Sigmoid colon (tissue), 7 donors: ENCODE measurements around the gene AEN. TPM values are rescaled to one million over a fixed set of nuclear protein-coding genes. Genes with fewer than 3 reads are reported as not detected.
A peak's percentile ranks its signal among the peaks of the same experiment; 100 is the strongest.

Source experiments
- DNase-seq: peaks from one replicate; pipeline ENCODE4 v3.0.0-alpha.2; 2019
- H3K27ac ChIP-seq, 4 donors: fragments of 200-600 bp; sonication (generic); one replicate each; pipeline ENCODE4 v1.5.1; 2016 to 2019; ENCODE audit warnings: mild to moderate bottlenecking in 1 of 4
- H3K27me3 ChIP-seq, 3 donors: fragments of 200-600 bp; sonication (generic); one replicate each; pipeline ENCODE4 v1.5.1; 2019; ENCODE audit warnings: mild to moderate bottlenecking in 1 of 3
- H3K36me3 ChIP-seq, 4 donors: fragments of 200-600 bp; sonication (generic); one replicate each; pipeline ENCODE4 v1.5.1; 2016 to 2019
- H3K4me1 ChIP-seq, 4 donors: fragments of 200-600 bp; sonication (generic); one replicate each; pipeline ENCODE4 v1.5.1; 2017 to 2019
- H3K4me3 ChIP-seq, 4 donors: fragments of 200-600 bp; sonication (generic); one replicate each; pipeline ENCODE4 v1.5.1; 2017 to 2019; ENCODE audit warnings: mild to moderate bottlenecking in 2 of 4, moderate library complexity in 1 of 4
- H3K9me3 ChIP-seq, 4 donors: fragments of 200-600 bp in 3 of 4; sonication (generic) in 3 of 4; one replicate each; pipeline versions ENCODE4 v1.5.1 to v1.6.1; 2013 to 2019
- CTCF ChIP-seq, 4 experiments: fragments of 450-650 bp in 3 of 4; fragments of 200-600 bp in 1 of 4; IDR thresholded peaks; one replicate each; pipeline ENCODE4 v1.5.1; 2016 to 2019; ENCODE audit warnings: antibody characterized with exemption in 4 of 4, mild to moderate bottlenecking in 3 of 4, moderate library complexity in 2 of 4
- EP300 ChIP-seq, 4 donors: sonication (generic); formaldehyde crosslinking; IDR thresholded peaks; one replicate each; pipeline ENCODE4 v1.6.1; 2017; ENCODE audit warnings: antibody characterized with exemption in 4 of 4
- POLR2A ChIP-seq, 2 donors: fragments of 450-650 bp; IDR thresholded peaks; one replicate each; pipeline ENCODE4 v1.6.1; 2016; ENCODE audit warnings: antibody characterized with exemption in 2 of 2, mild to moderate bottlenecking in 2 of 2, moderate library complexity in 2 of 2
- POLR2AphosphoS5 ChIP-seq, 4 donors: sonication (generic); formaldehyde crosslinking; IDR thresholded peaks; one replicate each; pipeline ENCODE4 v1.6.1; 2017; ENCODE audit warnings: antibody characterized with exemption in 4 of 4
- WGBS, 2 donors: extraction: QIAGEN DNeasy Blood & Tissue Kit; methylation state at CpG; one replicate each; pipeline ENCODE4 v1.1.7; 2013; 5-methylcytosine and 5-hydroxymethylcytosine counted together
- intact Hi-C: fragments of 100-400 bp; cut with DNase I; formaldehyde crosslinking; loops from one replicate; pipeline ENCODE4 v1.15.1; 2023
- polyA plus RNA-seq, 3 donors: library from polyadenylated mRNA; stranded (reverse); fragments of 200-250 nt; gene quantifications; one replicate each; pipeline ENCODE4 v1.2.3, GENCODE V29; 2013
- total RNA-seq, 4 donors: library from RNA; depleted of rRNA; stranded (reverse); fragments of >200 nt; gene quantifications; one replicate each; pipeline ENCODE4 v1.1.0, GENCODE V29; 2016
- donor health status: healthy with polysubstance abuse.
- donor health status: Bipolar disorder and iron deficiency.
- donor health status: healthy.

Gene AEN
- total and polyA plus RNA-seq, 7 donors: 4.2 to 19.7 (median 8.8) TPM

DNA sequence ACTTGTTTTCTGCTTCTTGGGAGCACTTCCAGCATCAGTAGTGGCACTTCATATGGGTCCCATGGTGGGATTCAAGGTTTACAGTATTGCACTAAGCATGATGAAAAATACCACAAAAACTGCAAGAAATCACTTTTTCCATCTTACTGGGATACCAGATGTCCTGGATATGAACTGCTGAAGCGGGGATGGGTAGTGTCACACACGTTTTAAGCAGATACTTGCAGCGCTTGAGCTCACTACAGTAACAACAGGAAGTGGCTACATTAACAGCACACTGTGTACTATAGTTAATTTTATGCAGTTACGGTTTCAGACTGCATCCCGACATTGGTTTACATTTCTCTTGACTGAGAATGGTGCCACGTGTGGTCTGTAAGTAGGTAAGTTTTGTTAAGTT lies 14.2 kb downstream of the AEN start:
- no peaks in the 10 kb centered on the region for H3K9me3 ChIP-seq
- DNase-seq: no peak
- H3K4me3 ChIP-seq: no peak overlapping the region
- TF ChIP-seq CTCF (IDR thresholded peaks at IDR 0.05) (no peak), POLR2AphosphoS5 (IDR thresholded peaks at IDR 0.05) (peak in 1 of 4 donors; percentile 38), EP300 (IDR thresholded peaks at IDR 0.05) (peak in 1 of 4 donors; percentile 21), POLR2A (IDR thresholded peaks at IDR 0.05) (no peak)
- H3K27ac ChIP-seq: no peak overlapping the region
- H3K4me1 ChIP-seq: peaks cover 0 to 20% (median 15%) of the 10 kb centered on the region in 4 donors
- peaks cover 0 to 14% (median 3%) of the 10 kb centered on the region in 4 donors for H3K36me3 ChIP-seq
- H3K27me3 ChIP-seq: no peaks in the 10 kb centered on the region
- 40 to 73% methylated on average over 6 of the region's 6 CpGs for WGBS, 2 donors
- intact Hi-C loops: no loop called here

DNA sequence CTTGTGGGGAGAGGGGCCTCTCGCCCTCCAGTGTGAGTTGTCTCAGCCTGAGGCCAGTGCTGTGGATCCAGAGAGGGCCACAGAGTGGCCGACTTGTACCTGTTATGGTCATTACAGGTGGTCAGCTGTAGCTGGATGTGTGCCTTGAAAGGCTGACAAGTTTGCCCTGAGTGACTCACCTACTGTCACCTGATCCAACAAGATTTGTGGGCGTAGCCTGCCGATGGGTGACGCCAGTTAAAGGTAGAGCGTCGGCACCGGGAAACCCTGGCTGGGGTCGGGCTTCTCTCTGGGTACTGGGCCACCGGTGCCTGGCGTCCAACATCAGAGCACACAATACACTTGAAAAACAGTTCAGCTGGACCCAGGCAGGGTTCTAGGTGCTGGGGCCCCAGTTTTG lies 14.9 kb downstream of the AEN start:
- peak overlapping the region in 3 of 4 donors; percentile 6 to 30 (median 8) for H3K27ac ChIP-seq
- no peak for DNase-seq
- intact Hi-C loops: no loop called here
- H3K36me3 ChIP-seq: peaks cover 0 to 7% (median 0%) of the 10 kb centered on the region in 4 donors
- H3K9me3 ChIP-seq: no peaks in the 10 kb centered on the region
- WGBS, 2 donors: 54 to 68% methylated on average over 11 of the region's 11 CpGs
- H3K4me1 ChIP-seq: peaks cover 0 to 21% (median 15%) of the 10 kb centered on the region in 4 donors
- no peaks in the 10 kb centered on the region for H3K27me3 ChIP-seq
- no peak overlapping the region for H3K4me3 ChIP-seq
- TF ChIP-seq POLR2A (IDR thresholded peaks at IDR 0.05) (no peak), EP300 (IDR thresholded peaks at IDR 0.05) (no peak), POLR2AphosphoS5 (IDR thresholded peaks at IDR 0.05) (no peak), CTCF (IDR thresholded peaks at IDR 0.05) (no peak)

DNA sequence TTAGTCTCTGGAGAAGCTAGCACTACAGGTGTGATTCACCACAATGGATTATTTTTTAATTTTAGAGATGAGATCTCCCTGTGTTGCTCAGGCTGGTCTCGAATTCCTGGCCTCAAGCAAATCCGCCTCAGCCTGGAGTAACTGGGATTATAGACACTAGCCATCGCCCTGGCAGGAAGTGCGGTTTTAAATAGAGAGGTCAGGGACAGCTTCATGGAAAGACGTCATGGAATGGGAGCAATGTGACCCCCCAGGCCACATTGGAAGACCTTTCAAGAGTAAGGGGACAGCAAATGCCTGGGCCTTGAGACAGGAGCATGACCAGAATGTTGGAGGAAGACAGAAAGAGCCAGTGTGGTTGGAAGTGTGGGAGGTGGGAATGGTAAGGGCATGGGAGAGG lies 15.5 kb downstream of the AEN start:
- peak; percentile 57 for DNase-seq
- Histone ChIP-seq H3K4me1 (peaks cover 0 to 21% (median 15%) of the 10 kb centered on the region in 4 donors), H3K27ac (no peak overlapping the region), H3K9me3 (no peaks in the 10 kb centered on the region), H3K36me3 (peaks cover 0 to 2% (median 0%) of the 10 kb centered on the region in 4 donors), H3K27me3 (no peaks in the 10 kb centered on the region), H3K4me3 (no peak overlapping the region)
- intact Hi-C loops: no loop called here
- TF ChIP-seq POLR2AphosphoS5 (IDR thresholded peaks at IDR 0.05): no peak
- TF ChIP-seq CTCF (IDR thresholded peaks at IDR 0.05): no peak
- no peak for TF ChIP-seq POLR2A (IDR thresholded peaks at IDR 0.05)
- TF ChIP-seq EP300 (IDR thresholded peaks at IDR 0.05): no peak
- 88 to 89% methylated on average over 5 of the region's 5 CpGs for WGBS, 2 donors

- H3K36me3 ChIP-seq: no peaks in the 10 kb centered on the region
- peak overlapping the region; percentile 82 to 89 (median 86) for H3K27ac ChIP-seq
- H3K27me3 ChIP-seq: no peaks in the 10 kb centered on the region
- H3K4me1 ChIP-seq: peaks cover 0 to 21% (median 15%) of the 10 kb centered on the region in 4 donors
- WGBS, 2 donors: 74 to 79% methylated on average over 7 of the region's 7 CpGs
- intact Hi-C loops: no loop called here
- peak; percentile 43 for DNase-seq
- H3K4me3 ChIP-seq: no peak overlapping the region
- no peaks in the 10 kb centered on the region for H3K9me3 ChIP-seq
- no peak for TF ChIP-seq POLR2A (IDR thresholded peaks at IDR 0.05)
- no peak for TF ChIP-seq POLR2AphosphoS5 (IDR thresholded peaks at IDR 0.05)
- TF ChIP-seq CTCF (IDR thresholded peaks at IDR 0.05): no peak
- no peak for TF ChIP-seq EP300 (IDR thresholded peaks at IDR 0.05)
These were observed 16.3 kb downstream of the AEN start for GRCh38 chr15:88637436-88637835.
